ENCODE measurements around the gene ADAMTS18.

ADAMTS18 gene

DNA sequence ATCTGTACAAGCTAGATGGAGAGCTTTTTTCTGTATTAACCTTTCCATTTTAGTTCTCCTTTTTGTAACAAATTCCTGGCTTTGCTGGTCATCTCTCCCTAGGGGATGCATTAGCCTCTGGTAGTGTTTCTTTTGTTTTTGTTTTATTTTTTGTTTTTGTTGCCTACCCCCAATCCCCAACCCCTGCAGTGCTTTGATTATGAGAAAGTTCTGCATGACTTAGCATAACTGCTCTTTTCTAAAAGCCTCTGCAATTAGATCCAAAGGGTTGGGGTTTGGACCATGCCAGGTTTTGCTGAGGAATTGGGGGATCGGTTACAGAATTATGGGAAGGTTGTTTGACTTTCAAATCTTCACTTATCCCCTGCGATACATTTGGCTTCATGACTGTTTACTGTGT, 98.2 kb downstream of the ADAMTS18 start:
- DNase-seq, result peak; percentile 3
- Histone ChIP-seq H3K27me3 (ENCODE audit: insufficient read depth, low read length, poor library complexity) (no peaks in the 10 kb centered on the region), H3K79me2 (ENCODE audit: control insufficient read depth, insufficient read depth, low read length) (no peaks in the 10 kb centered on the region), H2BK120ac (ENCODE audit: low read depth, low read length) (no peak overlapping the region), H3K36me3 (ENCODE audit: control insufficient read depth, insufficient read depth, low read length) (no peaks in the 10 kb centered on the region), H2BK15ac (replicated peaks; ENCODE audit: low read depth) (no peak overlapping the region), H3K18ac (ENCODE audit: low read length) (no peak overlapping the region), H3K4me3 (ENCODE audit: low read length) (no peak overlapping the region), H3K27ac (ENCODE audit: low read depth, low read length) (no peak overlapping the region), H3K9ac (ENCODE audit: low read length) (no peak overlapping the region), H4K5ac (ENCODE audit: low read length) (no peak overlapping the region), H3K23ac (ENCODE audit: low read length) (no peak overlapping the region), H2AK5ac (ENCODE audit: low read length) (no peak overlapping the region), H4K8ac (ENCODE audit: low read depth, low read length) (no peak overlapping the region), H3K56ac (ENCODE audit: low read length) (no peak overlapping the region), H3K79me1 (ENCODE audit: low read length) (no peaks in the 10 kb centered on the region), H3K4me1 (ENCODE audit: control insufficient read depth, low read depth, low read length) (no peaks in the 10 kb centered on the region), H2BK5ac (ENCODE audit: low read length) (no peak overlapping the region), H3K4ac (ENCODE audit: low read depth, low read length) (no peak overlapping the region), H3K4me2 (ENCODE audit: low read length) (no peak overlapping the region)
- no CpG with 5 or more reads among the region's 2 CpGs for WGBS (ENCODE audit: extremely low coverage, insufficient coverage, low lambda C conversion rate)

DNA sequence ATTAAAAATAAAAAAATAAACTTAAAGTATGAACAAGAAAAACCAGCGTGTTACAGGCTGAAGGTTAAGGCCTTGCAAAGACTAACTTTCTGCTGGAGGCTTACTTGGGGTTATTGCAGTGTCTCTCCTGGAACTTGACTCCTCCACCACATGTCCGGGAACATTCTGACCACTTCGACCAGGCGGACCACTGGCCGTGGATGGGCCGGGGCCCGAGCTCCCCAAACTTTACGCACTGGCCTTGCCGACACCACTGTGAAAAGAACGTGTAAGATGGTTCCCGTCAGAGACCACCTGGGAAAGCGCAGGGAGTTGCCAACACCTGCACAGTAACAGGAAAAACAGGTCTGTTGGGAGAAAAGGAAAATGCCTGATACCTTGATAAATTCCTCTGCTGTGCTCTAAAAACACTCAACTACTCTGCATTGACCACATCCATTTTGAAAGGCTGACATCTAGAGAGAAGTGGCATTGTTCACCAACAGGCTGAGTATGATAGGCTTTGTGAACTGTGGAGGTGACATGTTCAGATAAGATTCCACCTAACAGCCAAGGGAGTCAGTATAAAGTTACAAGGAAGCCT, 99.1 kb downstream of the ADAMTS18 start:
- Histone ChIP-seq H3K27me3 (ENCODE audit: insufficient read depth, low read length, poor library complexity) (no peaks in the 10 kb centered on the region), H2AK5ac (ENCODE audit: low read length) (no peak overlapping the region), H3K36me3 (ENCODE audit: control insufficient read depth, insufficient read depth, low read length) (no peaks in the 10 kb centered on the region), H4K8ac (ENCODE audit: low read depth, low read length) (no peak overlapping the region), H3K27ac (ENCODE audit: low read depth, low read length) (no peak overlapping the region), H4K5ac (ENCODE audit: low read length) (no peak overlapping the region), H3K4me1 (ENCODE audit: control insufficient read depth, low read depth, low read length) (no peaks in the 10 kb centered on the region), H3K23ac (ENCODE audit: low read length) (no peak overlapping the region), H2BK120ac (ENCODE audit: low read depth, low read length) (no peak overlapping the region), H2BK15ac (replicated peaks; ENCODE audit: low read depth) (no peak overlapping the region), H3K18ac (ENCODE audit: low read length) (peak overlapping the region; percentile 2), H2BK5ac (ENCODE audit: low read length) (no peak overlapping the region), H3K79me1 (ENCODE audit: low read length) (no peaks in the 10 kb centered on the region), H3K9ac (ENCODE audit: low read length) (no peak overlapping the region), H3K56ac (ENCODE audit: low read length) (no peak overlapping the region), H3K4me3 (ENCODE audit: low read length) (no peak overlapping the region), H3K4ac (ENCODE audit: low read depth, low read length) (no peak overlapping the region), H3K79me2 (ENCODE audit: control insufficient read depth, insufficient read depth, low read length) (no peaks in the 10 kb centered on the region), H3K4me2 (ENCODE audit: low read length) (no peak overlapping the region)
- peak; percentile 70 for DNase-seq
- no CpG with 5 or more reads among the region's 12 CpGs for WGBS (ENCODE audit: extremely low coverage, insufficient coverage, low lambda C conversion rate)

GRCh38 chr16:77332792-77333191, 102.0 kb downstream of the ADAMTS18 start:
- Histone ChIP-seq H3K79me2 (ENCODE audit: control insufficient read depth, insufficient read depth, low read length) (no peaks in the 10 kb centered on the region), H2BK5ac (ENCODE audit: low read length) (no peak overlapping the region), H3K56ac (ENCODE audit: low read length) (no peak overlapping the region), H4K5ac (ENCODE audit: low read length) (no peak overlapping the region), H2BK15ac (replicated peaks; ENCODE audit: low read depth) (no peak overlapping the region), H4K8ac (ENCODE audit: low read depth, low read length) (no peak overlapping the region), H3K27ac (ENCODE audit: low read depth, low read length) (no peak overlapping the region), H3K4me3 (ENCODE audit: low read length) (no peak overlapping the region), H3K27me3 (ENCODE audit: insufficient read depth, low read length, poor library complexity) (no peaks in the 10 kb centered on the region), H3K4ac (ENCODE audit: low read depth, low read length) (peak overlapping the region; percentile 36), H3K4me2 (ENCODE audit: low read length) (no peak overlapping the region), H2BK120ac (ENCODE audit: low read depth, low read length) (no peak overlapping the region), H3K36me3 (ENCODE audit: control insufficient read depth, insufficient read depth, low read length) (no peaks in the 10 kb centered on the region), H3K4me1 (ENCODE audit: control insufficient read depth, low read depth, low read length) (no peaks in the 10 kb centered on the region), H2AK5ac (ENCODE audit: low read length) (no peak overlapping the region), H3K23ac (ENCODE audit: low read length) (no peak overlapping the region), H3K18ac (ENCODE audit: low read length) (no peak overlapping the region), H3K79me1 (ENCODE audit: low read length) (no peaks in the 10 kb centered on the region), H3K9ac (ENCODE audit: low read length) (no peak overlapping the region)
- no CpG with 5 or more reads among the region's 5 CpGs for WGBS (ENCODE audit: extremely low coverage, insufficient coverage, low lambda C conversion rate)
- no peak for DNase-seq

DNA sequence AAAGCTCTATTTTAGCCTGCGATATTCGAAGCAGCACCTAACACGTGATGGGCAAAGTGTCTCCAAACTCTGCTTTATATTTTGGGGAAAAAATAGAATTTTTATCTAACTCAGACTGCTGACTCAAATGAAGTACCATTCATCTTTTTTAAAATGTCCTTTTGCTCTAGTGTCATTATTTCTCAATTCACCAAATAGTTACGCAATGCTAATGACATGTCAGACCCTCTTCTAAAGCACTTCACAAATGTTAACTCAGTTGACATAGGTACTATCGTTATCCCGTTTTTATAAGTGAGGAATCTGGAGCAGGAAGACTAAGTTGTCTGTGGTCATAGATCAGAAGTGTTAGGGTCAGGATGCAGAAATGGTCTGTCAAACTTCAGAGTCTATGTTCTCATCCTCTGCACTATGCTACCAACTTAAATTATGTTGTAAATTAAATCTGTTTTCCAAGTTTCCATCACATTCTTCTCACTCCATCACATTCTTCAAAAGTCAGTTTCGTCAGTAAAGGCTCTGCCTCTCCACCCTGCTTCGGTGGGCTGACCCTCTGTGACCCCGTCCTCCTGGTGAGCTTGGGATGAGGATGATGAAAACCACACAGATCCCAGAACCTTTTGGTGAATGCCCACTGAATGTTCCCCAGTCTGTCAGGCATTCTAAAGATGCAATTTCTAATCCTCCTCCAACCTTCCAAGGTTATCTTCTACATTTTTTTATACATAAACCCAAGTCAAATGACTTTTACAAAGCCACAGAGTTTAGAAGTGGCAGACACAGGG, 102.8 kb downstream of the ADAMTS18 start:
- Histone ChIP-seq H2BK5ac (ENCODE audit: low read length) (no peak overlapping the region), H2BK120ac (ENCODE audit: low read depth, low read length) (no peak overlapping the region), H3K27me3 (ENCODE audit: insufficient read depth, low read length, poor library complexity) (no peaks in the 10 kb centered on the region), H2AK5ac (ENCODE audit: low read length) (no peak overlapping the region), H3K27ac (ENCODE audit: low read depth, low read length) (no peak overlapping the region), H3K9ac (ENCODE audit: low read length) (no peak overlapping the region), H4K5ac (ENCODE audit: low read length) (no peak overlapping the region), H3K4me1 (ENCODE audit: control insufficient read depth, low read depth, low read length) (no peaks in the 10 kb centered on the region), H3K23ac (ENCODE audit: low read length) (no peak overlapping the region), H2BK15ac (replicated peaks; ENCODE audit: low read depth) (no peak overlapping the region), H3K18ac (ENCODE audit: low read length) (no peak overlapping the region), H3K4me2 (ENCODE audit: low read length) (no peak overlapping the region), H3K79me1 (ENCODE audit: low read length) (no peaks in the 10 kb centered on the region), H3K4me3 (ENCODE audit: low read length) (no peak overlapping the region), H3K4ac (ENCODE audit: low read depth, low read length) (no peak overlapping the region), H3K36me3 (ENCODE audit: control insufficient read depth, insufficient read depth, low read length) (no peaks in the 10 kb centered on the region), H4K8ac (ENCODE audit: low read depth, low read length) (no peak overlapping the region), H3K56ac (ENCODE audit: low read length) (no peak overlapping the region), H3K79me2 (ENCODE audit: control insufficient read depth, insufficient read depth, low read length) (no peaks in the 10 kb centered on the region)
- no peak for DNase-seq
- WGBS (ENCODE audit: extremely low coverage, insufficient coverage, low lambda C conversion rate), result no CpG with 5 or more reads among the region's 9 CpGs

DNA sequence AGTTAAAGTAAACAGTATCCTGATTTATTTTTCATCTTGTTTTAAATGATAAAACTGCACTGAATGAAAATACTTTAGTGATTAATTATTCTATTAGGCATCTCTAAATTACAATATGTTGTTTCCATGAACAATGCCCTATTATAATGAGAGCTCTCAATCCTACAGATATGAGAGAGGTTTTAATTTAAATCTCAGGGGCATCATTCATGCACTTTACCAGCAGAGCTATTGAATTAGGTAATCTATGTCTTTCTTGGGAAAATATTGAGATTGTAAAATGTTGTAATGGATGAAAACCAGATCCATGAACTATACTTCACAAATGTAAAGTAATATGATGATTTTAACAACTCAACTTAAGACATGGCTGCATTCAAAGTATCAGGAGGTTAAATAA, 103.8 kb downstream of the ADAMTS18 start:
- Histone ChIP-seq H2BK15ac (replicated peaks; ENCODE audit: low read depth) (no peak overlapping the region), H3K79me2 (ENCODE audit: control insufficient read depth, insufficient read depth, low read length) (no peaks in the 10 kb centered on the region), H2BK120ac (ENCODE audit: low read depth, low read length) (no peak overlapping the region), H3K4me1 (ENCODE audit: control insufficient read depth, low read depth, low read length) (no peaks in the 10 kb centered on the region), H3K23ac (ENCODE audit: low read length) (no peak overlapping the region), H4K8ac (ENCODE audit: low read depth, low read length) (no peak overlapping the region), H3K27ac (ENCODE audit: low read depth, low read length) (no peak overlapping the region), H3K9ac (ENCODE audit: low read length) (no peak overlapping the region), H2AK5ac (ENCODE audit: low read length) (no peak overlapping the region), H4K5ac (ENCODE audit: low read length) (no peak overlapping the region), H3K79me1 (ENCODE audit: low read length) (no peaks in the 10 kb centered on the region), H3K18ac (ENCODE audit: low read length) (no peak overlapping the region), H2BK5ac (ENCODE audit: low read length) (no peak overlapping the region), H3K4me2 (ENCODE audit: low read length) (no peak overlapping the region), H3K56ac (ENCODE audit: low read length) (no peak overlapping the region), H3K27me3 (ENCODE audit: insufficient read depth, low read length, poor library complexity) (no peaks in the 10 kb centered on the region), H3K4me3 (ENCODE audit: low read length) (no peak overlapping the region), H3K36me3 (ENCODE audit: control insufficient read depth, insufficient read depth, low read length) (no peaks in the 10 kb centered on the region), H3K4ac (ENCODE audit: low read depth, low read length) (no peak overlapping the region)
- DNase-seq, result no peak
